Thyroid gland (tissue), 4 donors: ENCODE results near the gene CD99L2.

ENCODE experiments used
- POLR2A ChIP-seq, 2 donors: fragments of 450-650 bp; IDR thresholded peaks; one replicate each; pipeline ENCODE4 v1.6.1; 2017; ENCODE audit warnings: antibody characterized with exemption in 2 of 2, mild to moderate bottlenecking in 2 of 2, moderate library complexity in 1 of 2
- TF ChIP-seq, protein P1 (sequence below), 6 experiments: fragments of 200-600 bp in 3 of 6; fragments of 450-650 bp in 3 of 6; sonication (generic) in 3 of 6; IDR thresholded peaks; one replicate each; pipeline ENCODE4 v1.5.1; 2016 to 2019; ENCODE audit warnings: antibody characterized with exemption in 6 of 6, mild to moderate bottlenecking in 2 of 6, inconsistent platforms in 1 of 6, moderate library complexity in 1 of 6

GRCh38 chrX:150790021-150790420 lies 108.4 kb downstream of the CD99L2 start:
- TF ChIP-seq, protein P1, sequence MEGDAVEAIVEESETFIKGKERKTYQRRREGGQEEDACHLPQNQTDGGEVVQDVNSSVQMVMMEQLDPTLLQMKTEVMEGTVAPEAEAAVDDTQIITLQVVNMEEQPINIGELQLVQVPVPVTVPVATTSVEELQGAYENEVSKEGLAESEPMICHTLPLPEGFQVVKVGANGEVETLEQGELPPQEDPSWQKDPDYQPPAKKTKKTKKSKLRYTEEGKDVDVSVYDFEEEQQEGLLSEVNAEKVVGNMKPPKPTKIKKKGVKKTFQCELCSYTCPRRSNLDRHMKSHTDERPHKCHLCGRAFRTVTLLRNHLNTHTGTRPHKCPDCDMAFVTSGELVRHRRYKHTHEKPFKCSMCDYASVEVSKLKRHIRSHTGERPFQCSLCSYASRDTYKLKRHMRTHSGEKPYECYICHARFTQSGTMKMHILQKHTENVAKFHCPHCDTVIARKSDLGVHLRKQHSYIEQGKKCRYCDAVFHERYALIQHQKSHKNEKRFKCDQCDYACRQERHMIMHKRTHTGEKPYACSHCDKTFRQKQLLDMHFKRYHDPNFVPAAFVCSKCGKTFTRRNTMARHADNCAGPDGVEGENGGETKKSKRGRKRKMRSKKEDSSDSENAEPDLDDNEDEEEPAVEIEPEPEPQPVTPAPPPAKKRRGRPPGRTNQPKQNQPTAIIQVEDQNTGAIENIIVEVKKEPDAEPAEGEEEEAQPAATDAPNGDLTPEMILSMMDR (IDR thresholded peaks at IDR 0.05) = no peak
- TF ChIP-seq POLR2A (IDR thresholded peaks at IDR 0.05) = no peak
